Endodermal cell (in vitro differentiated cells): ENCODE results near the gene NFKBIE. TPM values are rescaled to one million over a fixed set of nuclear protein-coding genes. Genes with fewer than 3 reads are reported as not detected.
"Not testable (repeated sequence)": the region's sequence is repeated elsewhere in the genome, so short reads cannot be mapped to it uniquely, and the experiment has no call there.

Source experiments
- DNase-seq: peaks from one replicate; pipeline ENCODE4 v3.0.0-alpha.2; 2017
- H3K27ac ChIP-seq: 2 replicates; pipeline ENCODE4 v1.5.1; 2013; ENCODE audit warnings: mild to moderate bottlenecking, low read depth, low read length, moderate library complexity
- H3K27me3 ChIP-seq: 2 replicates; pipeline ENCODE4 v1.6.1; 2013; ENCODE audit warnings: mild to moderate bottlenecking, low read length, moderate library complexity; ENCODE audit not compliant: insufficient read depth, control insufficient read depth, poor library complexity, severe bottlenecking
- H3K36me3 ChIP-seq: 2 replicates; pipeline ENCODE4 v1.7.0; 2013; ENCODE audit warnings: mild to moderate bottlenecking, low read length, moderate library complexity; ENCODE audit not compliant: control insufficient read depth, insufficient read depth
- H3K4me1 ChIP-seq: one replicate; pipeline ENCODE4 v1.7.0; 2013; ENCODE audit warnings: low read length; ENCODE audit not compliant: control insufficient read depth, insufficient read depth
- H3K4me3 ChIP-seq: 2 replicates; pipeline ENCODE4 v1.5.1; 2013; ENCODE audit warnings: mild to moderate bottlenecking, low read length, moderate library complexity
- H3K9ac ChIP-seq: 2 replicates; pipeline ENCODE4 v1.6.1; 2013; ENCODE audit warnings: mild to moderate bottlenecking, low read length, moderate library complexity; ENCODE audit not compliant: poor library complexity, severe bottlenecking; ENCODE audit errors: extremely low read depth
- H3K9me3 ChIP-seq: 2 replicates; pipeline ENCODE4 v1.6.1; 2013; ENCODE audit warnings: mild to moderate bottlenecking, low read length, moderate library complexity; ENCODE audit not compliant: control insufficient read depth
- H3K27ac Mint-ChIP-seq: 2 replicates; pipeline ENCODE4 v1.8.0; 2020; ENCODE audit warnings: mixed read lengths
- H3K27me3 Mint-ChIP-seq: 2 replicates; pipeline ENCODE4 v1.8.0; 2021; ENCODE audit warnings: mild to moderate bottlenecking, mixed read lengths; ENCODE audit not compliant: insufficient read depth
- H3K36me3 Mint-ChIP-seq: 2 replicates; pipeline ENCODE4 v1.8.0; 2020; ENCODE audit warnings: low read depth, mixed read lengths
- H3K4me1 Mint-ChIP-seq: 2 replicates; pipeline ENCODE4 v1.8.0; 2020; ENCODE audit warnings: mixed read lengths
- H3K4me3 Mint-ChIP-seq: 2 replicates; pipeline ENCODE4 v1.8.0; 2020; ENCODE audit warnings: mild to moderate bottlenecking, moderate library complexity, mixed read lengths
- H3K9me3 Mint-ChIP-seq: 2 replicates; pipeline ENCODE4 v1.8.0; 2020; ENCODE audit warnings: mild to moderate bottlenecking, mixed read lengths
- CTCF ChIP-seq: fragments of 200-600 bp; sonication (generic); conservative IDR thresholded peaks from 2 replicates; pipeline ENCODE4 v1.5.0; 2021; ENCODE audit warnings: antibody characterized with exemption, mild to moderate bottlenecking
- WGBS, 2 experiments: methylation state at CpG; one replicate each; pipeline versions ENCODE4 v1.1.5 to v1.1.7; 2013; ENCODE audit warnings: missing lambda C conversion rate in 2 of 2, mixed read lengths in 1 of 2; ENCODE audit not compliant: insufficient coverage in 1 of 2, insufficient read length in 1 of 2; 5-methylcytosine and 5-hydroxymethylcytosine counted together
- long read RNA-seq, 4 experiments: library from polyadenylated mRNA in 2 of 4; library from RNA in 1 of 4; library from capped mRNA in 1 of 4; stranded (forward) in 3 of 4; unstranded in 1 of 4; transcript quantifications; one replicate each; pipeline ENCODE4 v2.0.0, GENCODE V29; 2020 to 2021; ENCODE audit warnings: inconsistent platforms in 1 of 4
- polyA plus RNA-seq, 2 experiments: library from polyadenylated mRNA; stranded (reverse); fragments of 50-300 nt; gene quantifications; one replicate each; pipeline ENCODE4 v1.2.3, GENCODE V29; 2013
- total RNA-seq, 2 donors: library from RNA; stranded (reverse); fragmentation: NEBNext Ultra II Directional in 1 of 2; extraction: Animal tissue kit (Norgen Biotek cat#: 25700) in 1 of 2; gene quantifications; 2 replicates in 1 of 2; 3 replicates in 1 of 2; pipeline ENCODE4 v1.2.1, GENCODE V29; 2021

The NFKBIE gene
- 10 to 100 TPM in 1 of 2 donors, 1 to 10 TPM in 1; 8.3 to 11.0 TPM for total RNA-seq
- polyA plus RNA-seq (2013, experiment 1 of 2) = 8.9 TPM
- 5.6 TPM for polyA plus RNA-seq (2013, experiment 2 of 2)
- long read RNA-seq, experiment 1, partial matches to known transcripts = 3 of 9 reads
- long read RNA-seq, experiment 1, other reads (novel, unspliced or antisense) = 3 of 9 reads
- long read RNA-seq, experiment 2, transcript NFKBIE-201 (6 exons, 2,581 nt) = major isoform, 21 of 21 reads
- long read RNA-seq, experiment 2, partial matches to known transcripts = 0 of 21 reads
- long read RNA-seq, experiment 2, other reads (novel, unspliced or antisense) = 0 of 21 reads
- long read RNA-seq, experiment 3, partial matches to known transcripts = 0 of 2 reads
- long read RNA-seq, experiment 3, other reads (novel, unspliced or antisense) = 0 of 2 reads
- long read RNA-seq, experiment 4, partial matches to known transcripts = 0 of 1 reads
- long read RNA-seq, experiment 4, other reads (novel, unspliced or antisense) = 0 of 1 reads

- peaks cover 21% of the 10 kb centered on the region for H3K27me3 ChIP-seq
- H3K9ac ChIP-seq = peak within 1 kb of the TSS; percentile 4
- peak within 1 kb of the TSS; percentile 56 for H3K27ac Mint-ChIP-seq
- H3K27ac ChIP-seq = no peak within 1 kb of the TSS
- H3K36me3 ChIP-seq = no peaks in the 10 kb centered on the region
- peak within 1 kb of the TSS; percentile 82 for H3K4me3 ChIP-seq
- H3K4me3 Mint-ChIP-seq = peak within 1 kb of the TSS; percentile 64
- peak; percentile 98 for DNase-seq
- H3K4me1 Mint-ChIP-seq = peaks cover 22% of the 10 kb centered on the region
- H3K4me1 ChIP-seq = peaks cover 5% of the 10 kb centered on the region
- H3K9me3 ChIP-seq = no peaks in the 10 kb centered on the region
- peaks cover 51% of the 10 kb centered on the region for H3K27me3 Mint-ChIP-seq
- peak; percentile 29 for TF ChIP-seq CTCF
- H3K9me3 Mint-ChIP-seq = no peaks in the 10 kb centered on the region
- 0% methylated on average over 44 to 72 of the region's 72 CpGs for WGBS, 2 experiments
- H3K36me3 Mint-ChIP-seq = no peaks in the 10 kb centered on the region
Measured at GRCh38 chr6:44265007-44265721, at the start of gene NFKBIE. TSS of gene NFKBIE (minus strand) at chr6:44265551. CDS start at chr6:44265346, 205 bp downstream.

- Mint-ChIP-seq H3K36me3 (peaks cover 26% of the 10 kb centered on the region), H3K27me3 (peaks cover 16% of the 10 kb centered on the region)
- WGBS, 2 experiments = 86 to 90% methylated on average over 3 to 6 of the region's 8 CpGs
- not testable (repeated sequence) for H3K4me1 Mint-ChIP-seq, DNase-seq, H3K9me3 ChIP-seq, H3K4me1 ChIP-seq, H3K9ac ChIP-seq, H3K9me3 Mint-ChIP-seq, H3K4me3 Mint-ChIP-seq, H3K27ac ChIP-seq, H3K27ac Mint-ChIP-seq, H3K4me3 ChIP-seq
- H3K36me3 ChIP-seq = peaks cover 23% of the 10 kb centered on the region
- H3K27me3 ChIP-seq = peaks cover 11% of the 10 kb centered on the region
Measured at GRCh38 chr6:44314657-44315056, 49.3 kb upstream of the NFKBIE start.

GRCh38 chr6:44312901-44313788 is 47.8 kb upstream of the NFKBIE start, which contains the start of gene AARS2:
TSS of gene AARS2 (minus strand) at chr6:44313347. CDS start at chr6:44313323, 24 bp downstream.
- Mint-ChIP-seq H3K27me3 (peaks cover 3% of the 10 kb centered on the region), H3K4me3 (peak within 1 kb of the TSS; percentile 96), H3K9me3 (no peaks in the 10 kb centered on the region), H3K36me3 (peaks cover 34% of the 10 kb centered on the region), H3K4me1 (peaks cover 7% of the 10 kb centered on the region), H3K27ac (peak within 1 kb of the TSS; percentile 96)
- 4 to 6% methylated on average over 30 to 52 of the region's 52 CpGs for WGBS, 2 experiments
- DNase-seq = peak; percentile 97
- H3K27me3 ChIP-seq = no peaks in the 10 kb centered on the region
- H3K4me1 ChIP-seq = no peaks in the 10 kb centered on the region
- TF ChIP-seq CTCF = peak; percentile 99
- peak within 1 kb of the TSS; percentile 99 for H3K4me3 ChIP-seq
- H3K36me3 ChIP-seq = peaks cover 30% of the 10 kb centered on the region
- H3K9ac ChIP-seq = peak within 1 kb of the TSS; percentile 88
- H3K27ac ChIP-seq = peak within 1 kb of the TSS; percentile 60
- H3K9me3 ChIP-seq = no peaks in the 10 kb centered on the region
